GM10266 (cell line): Measurements from ENCODE around the gene TFCP2L1.

Experiments used
- DNase-seq: peaks from one replicate; pipeline ENCODE4 v3.0.0; 2012; ENCODE audit errors: extremely low spot score
- TF ChIP-seq, protein P1 (sequence below): IDR thresholded peaks from 2 replicates; pipeline ENCODE4 v1.5.1; 2012; ENCODE audit warnings: mild to moderate bottlenecking, low read depth; ENCODE audit not compliant: control insufficient read depth, insufficient read depth; ENCODE audit errors: missing control alignments

Gene TFCP2L1

GRCh38 chr2:121211689-121212151, 73.3 kb downstream of the TFCP2L1 start:
- no peak for DNase-seq
- TF ChIP-seq, protein P1, sequence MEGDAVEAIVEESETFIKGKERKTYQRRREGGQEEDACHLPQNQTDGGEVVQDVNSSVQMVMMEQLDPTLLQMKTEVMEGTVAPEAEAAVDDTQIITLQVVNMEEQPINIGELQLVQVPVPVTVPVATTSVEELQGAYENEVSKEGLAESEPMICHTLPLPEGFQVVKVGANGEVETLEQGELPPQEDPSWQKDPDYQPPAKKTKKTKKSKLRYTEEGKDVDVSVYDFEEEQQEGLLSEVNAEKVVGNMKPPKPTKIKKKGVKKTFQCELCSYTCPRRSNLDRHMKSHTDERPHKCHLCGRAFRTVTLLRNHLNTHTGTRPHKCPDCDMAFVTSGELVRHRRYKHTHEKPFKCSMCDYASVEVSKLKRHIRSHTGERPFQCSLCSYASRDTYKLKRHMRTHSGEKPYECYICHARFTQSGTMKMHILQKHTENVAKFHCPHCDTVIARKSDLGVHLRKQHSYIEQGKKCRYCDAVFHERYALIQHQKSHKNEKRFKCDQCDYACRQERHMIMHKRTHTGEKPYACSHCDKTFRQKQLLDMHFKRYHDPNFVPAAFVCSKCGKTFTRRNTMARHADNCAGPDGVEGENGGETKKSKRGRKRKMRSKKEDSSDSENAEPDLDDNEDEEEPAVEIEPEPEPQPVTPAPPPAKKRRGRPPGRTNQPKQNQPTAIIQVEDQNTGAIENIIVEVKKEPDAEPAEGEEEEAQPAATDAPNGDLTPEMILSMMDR, result no peak

- DNase-seq, result no peak
- TF ChIP-seq, protein P1, result no peak
These were observed 73.8 kb downstream of the TFCP2L1 start for GRCh38 chr2:121211251-121211650.

DNA sequence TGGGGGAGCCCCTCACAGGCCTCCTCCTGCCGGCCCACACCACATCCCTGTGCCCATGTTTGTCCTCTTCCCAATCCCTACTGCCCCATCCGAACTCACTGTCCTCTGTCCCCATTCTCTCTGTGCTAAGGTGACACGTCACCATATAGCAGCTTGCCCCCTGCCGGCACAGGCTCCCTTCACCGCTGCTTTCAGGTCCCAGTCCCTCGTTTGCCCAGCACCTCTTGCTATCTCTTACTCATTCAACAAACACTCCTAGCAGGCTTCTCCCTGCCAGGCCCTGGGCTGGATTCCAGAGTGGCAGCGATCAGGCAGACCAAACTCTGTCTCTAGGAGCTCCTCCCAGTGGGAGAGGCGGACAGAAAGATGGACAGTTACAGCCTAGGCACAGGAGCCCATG, 74.3 kb downstream of the TFCP2L1 start:
- DNase-seq, result no peak
- TF ChIP-seq, protein P1, result no peak

GRCh38 chr2:121209014-121209610, 75.9 kb downstream of the TFCP2L1 start:
- DNase-seq, result no peak
- TF ChIP-seq, protein P1, result no peak

- TF ChIP-seq, protein P1, result no peak
- no peak for DNase-seq
These were observed 77.5 kb downstream of the TFCP2L1 start for GRCh38 chr2:121207494-121207893.

- DNase-seq, result no peak
- TF ChIP-seq, protein P1, result no peak
These were observed 79.6 kb downstream of the TFCP2L1 start for GRCh38 chr2:121205321-121205942.

- TF ChIP-seq, protein P1, result no peak
- no peak for DNase-seq
These were observed 81.3 kb downstream of the TFCP2L1 start for GRCh38 chr2:121203591-121204249.
